Type B pancreatic cell (in vitro differentiated cells): Measurements from ENCODE around the gene MSI2. TPM values are rescaled to one million over a fixed set of nuclear protein-coding genes. Genes with fewer than 3 reads are reported as not detected.
A peak's percentile ranks its signal among the peaks of the same experiment; 100 is the strongest.
"Not testable (repeated sequence)": the region's sequence is repeated elsewhere in the genome, so short reads cannot be mapped to it uniquely, and the experiment has no call there.

Experiments
- DNase-seq: peaks from one replicate; pipeline ENCODE4 v3.0.0; 2021; ENCODE audit warnings: mixed read lengths; ENCODE audit not compliant: unreplicated experiment; ENCODE audit errors: extremely low spot score
- H3K27ac Mint-ChIP-seq: 2 replicates; pipeline ENCODE4 v1.8.0; 2021; ENCODE audit warnings: mild to moderate bottlenecking, mixed read lengths
- H3K27me3 Mint-ChIP-seq: 2 replicates; pipeline ENCODE4 v1.8.0; 2021; ENCODE audit warnings: mixed read lengths
- H3K36me3 Mint-ChIP-seq: 2 replicates; pipeline ENCODE4 v1.8.0; 2021; ENCODE audit warnings: mixed read lengths
- H3K4me1 Mint-ChIP-seq: one replicate; pipeline ENCODE4 v1.8.0; 2021; ENCODE audit warnings: mixed read lengths; ENCODE audit not compliant: unreplicated experiment
- H3K4me3 Mint-ChIP-seq: 2 replicates; pipeline ENCODE4 v1.8.0; 2021; ENCODE audit warnings: mild to moderate bottlenecking, mixed read lengths
- H3K9me3 Mint-ChIP-seq: 2 replicates; pipeline ENCODE4 v1.8.0; 2021; ENCODE audit warnings: mixed read lengths
- total RNA-seq: library from RNA; stranded (reverse); gene quantifications from 2 replicates; pipeline ENCODE4 v1.2.1, GENCODE V29; 2021; ENCODE audit warnings: low replicate concordance
- TF ChIP-seq, protein P1 (sequence below): fragments of 200-600 bp; sonication (generic); conservative IDR thresholded peaks from 2 replicates; pipeline ENCODE4 v1.5.0; 2021; ENCODE audit warnings: antibody characterized with exemption, mild to moderate bottlenecking

MSI2 gene
- total RNA-seq, 1 donor from 2014 or later = 158 TPM

DNA sequence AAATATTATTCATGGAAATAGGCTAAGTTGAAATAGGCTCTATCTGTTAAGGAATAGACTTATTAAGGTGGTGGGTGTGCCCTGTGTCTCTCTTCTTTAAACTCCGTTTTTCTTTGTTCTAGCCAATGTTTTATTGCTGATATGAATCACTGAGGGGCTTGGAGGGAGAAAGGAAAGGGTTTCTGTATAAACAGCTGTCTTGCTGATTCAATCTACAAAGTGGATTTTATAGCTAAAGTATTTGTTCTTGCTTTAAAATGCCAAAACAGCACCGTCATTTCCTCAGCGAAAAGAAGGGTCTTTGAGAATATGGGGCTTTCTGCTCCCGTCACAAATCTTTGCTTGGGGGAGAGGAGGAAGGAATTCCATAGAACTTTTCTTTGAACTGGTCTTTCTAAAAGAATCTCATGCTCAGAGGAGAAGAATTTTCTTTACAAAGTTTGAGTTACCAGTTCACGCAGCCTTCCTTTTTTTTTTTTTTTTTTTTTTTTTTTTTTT lies 39.3 kb downstream of the MSI2 start:
- Mint-ChIP-seq H3K36me3 (peaks cover 53% of the 10 kb centered on the region), H3K27me3 (no peaks in the 10 kb centered on the region), H3K9me3 (no peaks in the 10 kb centered on the region), H3K27ac (peak overlapping the region; percentile 57), H3K4me1 (peaks cover 50% of the 10 kb centered on the region), H3K4me3 (peak overlapping the region; percentile 5)
- TF ChIP-seq, protein P1, sequence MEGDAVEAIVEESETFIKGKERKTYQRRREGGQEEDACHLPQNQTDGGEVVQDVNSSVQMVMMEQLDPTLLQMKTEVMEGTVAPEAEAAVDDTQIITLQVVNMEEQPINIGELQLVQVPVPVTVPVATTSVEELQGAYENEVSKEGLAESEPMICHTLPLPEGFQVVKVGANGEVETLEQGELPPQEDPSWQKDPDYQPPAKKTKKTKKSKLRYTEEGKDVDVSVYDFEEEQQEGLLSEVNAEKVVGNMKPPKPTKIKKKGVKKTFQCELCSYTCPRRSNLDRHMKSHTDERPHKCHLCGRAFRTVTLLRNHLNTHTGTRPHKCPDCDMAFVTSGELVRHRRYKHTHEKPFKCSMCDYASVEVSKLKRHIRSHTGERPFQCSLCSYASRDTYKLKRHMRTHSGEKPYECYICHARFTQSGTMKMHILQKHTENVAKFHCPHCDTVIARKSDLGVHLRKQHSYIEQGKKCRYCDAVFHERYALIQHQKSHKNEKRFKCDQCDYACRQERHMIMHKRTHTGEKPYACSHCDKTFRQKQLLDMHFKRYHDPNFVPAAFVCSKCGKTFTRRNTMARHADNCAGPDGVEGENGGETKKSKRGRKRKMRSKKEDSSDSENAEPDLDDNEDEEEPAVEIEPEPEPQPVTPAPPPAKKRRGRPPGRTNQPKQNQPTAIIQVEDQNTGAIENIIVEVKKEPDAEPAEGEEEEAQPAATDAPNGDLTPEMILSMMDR = no peak
- no peak for DNase-seq

DNA sequence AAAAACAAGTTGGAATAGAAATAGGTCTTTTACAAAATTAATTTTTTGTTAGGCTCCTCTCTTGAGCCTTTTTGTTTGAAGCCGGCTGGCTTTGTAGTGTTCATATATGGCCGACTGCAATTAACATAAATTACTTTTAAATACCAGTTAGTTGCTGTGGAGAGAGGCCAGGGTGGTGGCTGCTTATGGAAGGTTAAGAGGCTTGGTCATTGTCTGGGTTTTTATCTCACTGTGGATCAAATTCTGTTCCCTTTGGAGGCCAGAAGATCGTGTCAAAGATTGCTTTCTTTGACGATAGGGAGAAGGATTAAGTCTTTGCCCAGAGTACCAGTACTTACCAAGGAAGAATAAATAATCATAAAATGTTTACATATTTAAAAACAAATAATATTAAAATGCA lies 39.9 kb downstream of the MSI2 start:
- TF ChIP-seq, protein P1 = no peak
- H3K27ac Mint-ChIP-seq = no peak overlapping the region
- peaks cover 54% of the 10 kb centered on the region for H3K36me3 Mint-ChIP-seq
- no peak for DNase-seq
- no peak overlapping the region for H3K4me3 Mint-ChIP-seq
- no peaks in the 10 kb centered on the region for H3K27me3 Mint-ChIP-seq
- peaks cover 43% of the 10 kb centered on the region for H3K4me1 Mint-ChIP-seq
- H3K9me3 Mint-ChIP-seq = no peaks in the 10 kb centered on the region

DNA sequence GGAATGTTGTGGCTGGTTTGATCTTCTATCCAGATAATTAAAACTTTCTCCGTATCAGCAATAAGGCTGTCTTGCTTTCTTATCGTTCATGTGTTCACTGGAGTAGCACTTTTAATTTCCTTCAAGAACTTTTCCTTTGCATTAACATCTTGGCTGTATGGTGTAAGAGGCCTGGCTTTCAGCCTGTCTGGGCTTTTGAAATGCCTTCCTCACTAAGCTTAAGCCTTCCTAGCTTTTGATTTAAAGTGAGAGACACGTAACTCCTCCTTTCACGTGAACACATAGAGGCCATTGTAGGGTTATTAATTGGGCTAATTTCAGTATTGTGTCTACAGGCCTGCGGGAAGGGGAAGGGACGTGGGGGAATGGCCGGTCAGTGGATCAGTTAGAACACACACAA lies 42.9 kb downstream of the MSI2 start:
- TF ChIP-seq, protein P1 = no peak
- Mint-ChIP-seq H3K27me3 (no peaks in the 10 kb centered on the region), H3K27ac (no peak overlapping the region), H3K36me3 (peaks cover 65% of the 10 kb centered on the region), H3K4me1 (peaks cover 35% of the 10 kb centered on the region), H3K4me3 (no peak overlapping the region), H3K9me3 (no peaks in the 10 kb centered on the region)
- DNase-seq = no peak

DNA sequence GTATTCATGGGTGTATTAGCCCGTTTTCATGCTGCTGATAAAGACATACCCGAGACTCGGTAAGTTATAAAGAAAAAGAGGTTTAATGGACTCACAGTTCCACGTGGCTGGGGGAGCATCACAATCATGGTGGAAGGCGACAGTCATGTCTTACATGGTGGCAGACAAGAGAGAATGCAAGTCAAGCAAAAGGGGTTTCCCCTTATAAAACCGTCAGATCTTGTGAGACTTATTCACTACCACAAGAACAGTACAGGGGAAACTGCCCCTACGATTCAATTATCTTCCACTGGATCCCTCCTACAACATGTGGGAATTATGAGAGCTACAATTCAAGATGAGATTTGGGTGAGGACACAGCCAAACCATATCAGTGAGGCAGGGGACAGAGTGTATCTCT lies 44.3 kb downstream of the MSI2 start:
- not testable (repeated sequence) for H3K4me3 Mint-ChIP-seq

DNA sequence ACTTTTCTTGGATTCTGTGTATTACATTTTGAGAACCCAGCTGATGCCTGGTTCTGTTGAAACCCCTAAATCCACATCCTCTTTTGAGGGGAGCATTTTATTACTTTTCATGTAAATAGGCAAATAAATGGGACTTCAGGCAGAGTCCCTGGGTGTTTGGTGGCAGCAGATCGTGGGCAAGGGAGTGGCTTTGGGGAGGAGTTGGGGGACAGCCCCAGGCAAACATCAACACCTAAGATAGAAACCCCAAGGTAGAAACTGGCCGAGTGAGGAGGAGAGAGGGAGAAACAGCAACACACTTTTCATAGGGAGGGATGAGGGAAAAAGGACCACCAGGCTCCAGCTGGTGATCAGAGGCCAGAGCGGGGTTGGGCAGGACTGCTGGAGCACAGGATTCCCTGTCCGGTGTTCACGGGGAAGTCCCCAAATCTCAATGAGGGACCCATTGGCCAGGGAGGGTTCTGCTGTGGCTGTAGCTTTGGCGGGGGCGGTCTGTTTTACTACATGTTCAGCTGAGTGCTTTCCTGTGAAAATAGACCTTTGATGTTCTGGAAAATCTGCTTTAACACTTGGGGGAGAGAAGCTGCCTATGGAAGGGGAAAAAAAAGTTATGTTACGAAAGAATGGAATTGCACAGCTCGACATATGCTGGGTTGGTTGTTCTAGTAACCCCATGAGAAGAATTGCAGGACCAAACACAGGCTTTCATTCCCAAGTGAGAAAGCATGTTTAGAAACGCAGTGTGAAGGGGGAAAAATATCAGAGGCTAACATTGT lies 46.6 kb downstream of the MSI2 start:
- Mint-ChIP-seq H3K4me1 (peaks cover 26% of the 10 kb centered on the region), H3K9me3 (no peaks in the 10 kb centered on the region), H3K27me3 (no peaks in the 10 kb centered on the region), H3K36me3 (peaks cover 65% of the 10 kb centered on the region), H3K4me3 (no peak overlapping the region), H3K27ac (no peak overlapping the region)
- TF ChIP-seq, protein P1 = no peak
- DNase-seq = no peak

More for the DNA sequence above, 44.3 kb downstream of the MSI2 start:
- not testable (repeated sequence) for DNase-seq, H3K9me3 Mint-ChIP-seq, H3K27ac Mint-ChIP-seq, H3K27me3 Mint-ChIP-seq
- Mint-ChIP-seq H3K4me1 (peaks cover 25% of the 10 kb centered on the region), H3K36me3 (peaks cover 67% of the 10 kb centered on the region)

DNA sequence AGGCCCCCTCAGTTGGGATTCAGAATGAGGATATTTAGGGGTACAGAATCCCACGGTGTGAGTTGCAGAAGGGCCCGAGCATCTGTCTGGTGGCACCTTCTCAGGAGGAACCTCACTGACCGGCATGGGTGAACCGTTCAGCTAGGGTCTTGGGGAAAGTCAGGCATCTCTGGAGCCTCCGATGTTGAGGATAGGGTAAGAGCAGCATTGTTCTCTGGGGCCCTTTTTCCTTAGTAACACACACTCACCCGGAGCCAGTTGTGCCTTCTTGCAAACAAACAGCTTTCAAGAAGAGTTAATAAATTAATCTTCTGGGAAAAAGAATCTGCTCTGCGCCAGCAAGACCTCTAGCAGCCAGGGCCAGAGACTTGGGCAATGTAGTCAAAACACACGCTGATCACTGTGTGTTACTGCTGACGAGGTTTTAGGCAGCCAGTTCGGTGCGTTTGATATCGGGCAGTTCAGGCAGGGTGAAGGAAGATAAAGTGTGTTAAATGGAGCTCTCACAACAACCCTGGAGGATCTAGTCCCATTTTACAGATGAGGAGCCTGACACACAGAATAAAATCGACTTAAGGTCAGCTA lies 48.9 kb downstream of the MSI2 start:
- DNase-seq = no peak
- Mint-ChIP-seq H3K27me3 (no peaks in the 10 kb centered on the region), H3K4me3 (no peak overlapping the region), H3K4me1 (peaks cover 27% of the 10 kb centered on the region), H3K36me3 (peaks cover 50% of the 10 kb centered on the region), H3K27ac (no peak overlapping the region), H3K9me3 (no peaks in the 10 kb centered on the region)
- TF ChIP-seq, protein P1 = no peak
